ENCODE measurements around the gene COL28A1.

The COL28A1 gene

DNA sequence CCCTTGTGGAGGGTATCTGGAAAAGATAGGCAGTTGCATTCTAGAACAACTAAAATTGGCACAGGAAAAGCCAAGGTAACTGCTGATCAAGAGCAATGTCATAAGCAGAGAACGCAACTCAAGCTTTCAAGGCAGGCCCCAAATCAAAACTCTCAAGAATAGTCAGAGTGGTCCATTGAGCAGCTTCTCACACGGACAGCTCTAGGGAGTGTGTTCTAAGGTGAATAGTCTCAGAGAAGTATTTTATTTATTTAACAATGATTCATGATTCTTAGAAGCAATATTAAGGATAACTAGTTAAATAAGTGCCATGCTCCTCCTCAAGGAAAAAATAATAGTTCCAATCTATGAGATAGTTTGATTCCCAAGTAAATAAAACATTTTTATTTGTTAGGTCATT, 83.0 kb downstream of the COL28A1 start:
- no peaks in the 10 kb centered on the region for H3K79me2 ChIP-seq (ENCODE audit: insufficient read depth, low read length)
- H3K4me2 ChIP-seq (ENCODE audit: low read length): no peak overlapping the region
- H3F3A ChIP-seq (ENCODE audit: insufficient read depth, low read length): no peaks in the 10 kb centered on the region
- H3K9ac ChIP-seq (ENCODE audit: low read length): no peak overlapping the region
- H3K4me3 ChIP-seq (ENCODE audit: low read depth, low read length, poor library complexity, severe bottlenecking): no peak overlapping the region
- no peaks in the 10 kb centered on the region for H3K27me3 ChIP-seq (ENCODE audit: insufficient read depth, low read length)
- H3K4me1 ChIP-seq (ENCODE audit: insufficient read depth, low read length, severe bottlenecking): no peaks in the 10 kb centered on the region
- no peaks in the 10 kb centered on the region for H4K20me1 ChIP-seq (ENCODE audit: insufficient read depth, low read length)
- H3K9me3 ChIP-seq (ENCODE audit: low read length): peaks cover 11% of the 10 kb centered on the region
- H2AFZ ChIP-seq (ENCODE audit: low read length): no peak overlapping the region
- no peak overlapping the region for H3K27ac ChIP-seq (ENCODE audit: low read depth, low read length, poor library complexity, severe bottlenecking)
- no peaks in the 10 kb centered on the region for H3K9me2 ChIP-seq (ENCODE audit: low read depth, low read length)
- no peak for TF ChIP-seq EZH2 (IDR thresholded peaks at IDR 0.05; ENCODE audit: borderline replicate concordance, low read length)
- TF ChIP-seq, protein P1, sequence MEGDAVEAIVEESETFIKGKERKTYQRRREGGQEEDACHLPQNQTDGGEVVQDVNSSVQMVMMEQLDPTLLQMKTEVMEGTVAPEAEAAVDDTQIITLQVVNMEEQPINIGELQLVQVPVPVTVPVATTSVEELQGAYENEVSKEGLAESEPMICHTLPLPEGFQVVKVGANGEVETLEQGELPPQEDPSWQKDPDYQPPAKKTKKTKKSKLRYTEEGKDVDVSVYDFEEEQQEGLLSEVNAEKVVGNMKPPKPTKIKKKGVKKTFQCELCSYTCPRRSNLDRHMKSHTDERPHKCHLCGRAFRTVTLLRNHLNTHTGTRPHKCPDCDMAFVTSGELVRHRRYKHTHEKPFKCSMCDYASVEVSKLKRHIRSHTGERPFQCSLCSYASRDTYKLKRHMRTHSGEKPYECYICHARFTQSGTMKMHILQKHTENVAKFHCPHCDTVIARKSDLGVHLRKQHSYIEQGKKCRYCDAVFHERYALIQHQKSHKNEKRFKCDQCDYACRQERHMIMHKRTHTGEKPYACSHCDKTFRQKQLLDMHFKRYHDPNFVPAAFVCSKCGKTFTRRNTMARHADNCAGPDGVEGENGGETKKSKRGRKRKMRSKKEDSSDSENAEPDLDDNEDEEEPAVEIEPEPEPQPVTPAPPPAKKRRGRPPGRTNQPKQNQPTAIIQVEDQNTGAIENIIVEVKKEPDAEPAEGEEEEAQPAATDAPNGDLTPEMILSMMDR (IDR thresholded peaks at IDR 0.05; ENCODE audit: low read length): no peak
- no peaks in the 10 kb centered on the region for H3K36me3 ChIP-seq (ENCODE audit: insufficient read depth, low read length)

DNA sequence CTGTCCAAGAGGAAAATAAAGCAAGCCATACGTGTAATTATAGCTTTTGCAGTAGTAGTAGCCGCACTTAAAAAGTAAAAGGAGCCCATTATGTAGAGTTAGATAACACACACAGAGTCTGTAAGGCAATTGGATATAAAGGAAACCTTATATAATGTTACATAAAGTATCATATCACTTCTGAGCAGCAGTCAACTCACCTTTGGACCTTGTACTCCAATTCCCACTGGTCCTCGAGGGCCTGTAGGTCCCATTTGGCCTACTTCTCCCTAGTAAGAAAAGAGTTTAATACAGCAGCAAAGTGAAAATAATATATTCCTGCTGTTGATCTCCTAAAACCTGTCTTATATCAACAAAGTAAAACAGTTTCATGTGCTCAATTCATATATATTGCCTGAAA, 83.6 kb downstream of the COL28A1 start:
- no peaks in the 10 kb centered on the region for H3F3A ChIP-seq (ENCODE audit: insufficient read depth, low read length)
- TF ChIP-seq, protein P1 (IDR thresholded peaks at IDR 0.05; ENCODE audit: low read length): no peak
- no peak for TF ChIP-seq EZH2 (IDR thresholded peaks at IDR 0.05; ENCODE audit: borderline replicate concordance, low read length)
- H3K79me2 ChIP-seq (ENCODE audit: insufficient read depth, low read length): no peaks in the 10 kb centered on the region
- no peak overlapping the region for H3K9ac ChIP-seq (ENCODE audit: low read length)
- no peaks in the 10 kb centered on the region for H4K20me1 ChIP-seq (ENCODE audit: insufficient read depth, low read length)
- H3K4me2 ChIP-seq (ENCODE audit: low read length): no peak overlapping the region
- H3K9me3 ChIP-seq (ENCODE audit: low read length): peaks cover 11% of the 10 kb centered on the region
- H3K27ac ChIP-seq (ENCODE audit: low read depth, low read length, poor library complexity, severe bottlenecking): no peak overlapping the region
- no peak overlapping the region for H2AFZ ChIP-seq (ENCODE audit: low read length)
- no peaks in the 10 kb centered on the region for H3K9me2 ChIP-seq (ENCODE audit: low read depth, low read length)
- H3K4me1 ChIP-seq (ENCODE audit: insufficient read depth, low read length, severe bottlenecking): no peaks in the 10 kb centered on the region
- no peaks in the 10 kb centered on the region for H3K27me3 ChIP-seq (ENCODE audit: insufficient read depth, low read length)
- no peak overlapping the region for H3K4me3 ChIP-seq (ENCODE audit: low read depth, low read length, poor library complexity, severe bottlenecking)
- no peaks in the 10 kb centered on the region for H3K36me3 ChIP-seq (ENCODE audit: insufficient read depth, low read length)

DNA sequence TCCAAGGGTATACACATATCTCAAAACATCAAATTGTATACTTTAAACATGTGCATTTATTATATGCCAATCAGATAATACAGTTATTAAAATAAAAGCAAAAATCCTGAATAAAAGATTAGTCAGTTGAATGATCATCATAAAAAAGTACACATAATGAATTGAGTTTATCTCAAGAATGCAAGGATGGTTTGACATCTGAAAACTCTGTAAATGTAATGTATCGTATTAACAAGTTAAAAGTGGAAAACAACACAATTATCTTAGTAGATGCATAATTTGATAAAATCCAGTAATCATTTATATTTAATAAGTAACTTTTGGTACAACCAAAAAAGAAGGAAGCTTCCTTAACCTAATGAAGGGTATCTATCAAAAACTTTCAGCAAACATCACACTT, 86.6 kb downstream of the COL28A1 start:
- Histone ChIP-seq H3K9me2 (ENCODE audit: low read depth, low read length) (no peaks in the 10 kb centered on the region), H3K36me3 (ENCODE audit: insufficient read depth, low read length) (no peaks in the 10 kb centered on the region; the same call in 1 of the 2 replicates), H3K4me3 (ENCODE audit: low read depth, low read length, poor library complexity, severe bottlenecking) (no peak overlapping the region), H3K27ac (ENCODE audit: low read depth, low read length, poor library complexity, severe bottlenecking) (no peak overlapping the region), H4K20me1 (ENCODE audit: insufficient read depth, low read length) (no peaks in the 10 kb centered on the region), H3K4me1 (ENCODE audit: insufficient read depth, low read length, severe bottlenecking) (no peaks in the 10 kb centered on the region), H3K9ac (ENCODE audit: low read length) (no peak overlapping the region), H3K9me3 (ENCODE audit: low read length) (peaks cover 11% of the 10 kb centered on the region), H3K27me3 (ENCODE audit: insufficient read depth, low read length) (no peaks in the 10 kb centered on the region), H3K4me2 (ENCODE audit: low read length) (no peak overlapping the region), H3F3A (ENCODE audit: insufficient read depth, low read length) (no peaks in the 10 kb centered on the region), H2AFZ (ENCODE audit: low read length) (no peak overlapping the region), H3K79me2 (ENCODE audit: insufficient read depth, low read length) (no peaks in the 10 kb centered on the region)
- TF ChIP-seq, protein P1 (IDR thresholded peaks at IDR 0.05; ENCODE audit: low read length): no peak
- no peak for TF ChIP-seq EZH2 (IDR thresholded peaks at IDR 0.05; ENCODE audit: borderline replicate concordance, low read length)

Measured in OCI-LY1 (cell line).